Fibroblast of villous mesenchyme (primary cell): ENCODE results near the gene CCDC77. TPM values are rescaled to one million over a fixed set of nuclear protein-coding genes. Genes with fewer than 3 reads are reported as not detected.
A peak's percentile ranks its signal among the peaks of the same experiment; 100 is the strongest.
"Not testable (repeated sequence)": the region's sequence is repeated elsewhere in the genome, so short reads cannot be mapped to it uniquely, and the experiment has no call there.

Experiments
- DNase-seq: peaks from one replicate; pipeline ENCODE4 v3.0.0-alpha.2; 2010; ENCODE audit warnings: low read depth
- H3K4me3 ChIP-seq: 2 replicates; pipeline ENCODE4 v1.5.1; 2011; ENCODE audit warnings: low read depth, mild to moderate bottlenecking, low read length
- total RNA-seq: library from RNA; depleted of rRNA; stranded (reverse); fragments of >200 nt; gene quantifications from 2 replicates; pipeline ENCODE4 v1.2.3, GENCODE V29; 2012
- TF ChIP-seq, protein P1 (sequence below): IDR thresholded peaks from 2 replicates; pipeline ENCODE4 v1.5.1; 2012; ENCODE audit warnings: low read depth, mild to moderate bottlenecking, low read length; ENCODE audit not compliant: insufficient read depth

The CCDC77 gene
- total RNA-seq, 1 donor = 9.1 TPM

DNA sequence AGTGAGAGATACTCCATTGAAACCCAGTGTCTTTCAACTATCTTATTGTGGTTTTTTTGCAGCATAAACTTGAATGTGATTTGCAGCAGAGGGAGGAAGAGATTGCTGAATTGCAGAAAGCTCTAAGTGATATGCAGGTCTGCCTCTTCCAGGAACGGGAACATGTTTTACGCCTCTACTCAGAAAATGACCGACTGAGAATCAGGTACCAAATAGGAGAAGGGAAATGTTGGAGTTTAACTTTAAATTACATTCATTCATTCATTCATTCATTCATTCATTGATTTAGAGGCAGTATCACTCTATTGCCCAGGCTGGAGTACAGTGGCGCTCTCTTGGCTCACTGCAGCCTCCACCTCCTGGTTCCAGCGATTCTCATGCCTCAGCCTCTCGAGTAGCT is 17.0 kb downstream of the CCDC77 start:
- DNase-seq = no peak
- no peak overlapping the region for H3K4me3 ChIP-seq
- TF ChIP-seq, protein P1, sequence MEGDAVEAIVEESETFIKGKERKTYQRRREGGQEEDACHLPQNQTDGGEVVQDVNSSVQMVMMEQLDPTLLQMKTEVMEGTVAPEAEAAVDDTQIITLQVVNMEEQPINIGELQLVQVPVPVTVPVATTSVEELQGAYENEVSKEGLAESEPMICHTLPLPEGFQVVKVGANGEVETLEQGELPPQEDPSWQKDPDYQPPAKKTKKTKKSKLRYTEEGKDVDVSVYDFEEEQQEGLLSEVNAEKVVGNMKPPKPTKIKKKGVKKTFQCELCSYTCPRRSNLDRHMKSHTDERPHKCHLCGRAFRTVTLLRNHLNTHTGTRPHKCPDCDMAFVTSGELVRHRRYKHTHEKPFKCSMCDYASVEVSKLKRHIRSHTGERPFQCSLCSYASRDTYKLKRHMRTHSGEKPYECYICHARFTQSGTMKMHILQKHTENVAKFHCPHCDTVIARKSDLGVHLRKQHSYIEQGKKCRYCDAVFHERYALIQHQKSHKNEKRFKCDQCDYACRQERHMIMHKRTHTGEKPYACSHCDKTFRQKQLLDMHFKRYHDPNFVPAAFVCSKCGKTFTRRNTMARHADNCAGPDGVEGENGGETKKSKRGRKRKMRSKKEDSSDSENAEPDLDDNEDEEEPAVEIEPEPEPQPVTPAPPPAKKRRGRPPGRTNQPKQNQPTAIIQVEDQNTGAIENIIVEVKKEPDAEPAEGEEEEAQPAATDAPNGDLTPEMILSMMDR = no peak

DNA sequence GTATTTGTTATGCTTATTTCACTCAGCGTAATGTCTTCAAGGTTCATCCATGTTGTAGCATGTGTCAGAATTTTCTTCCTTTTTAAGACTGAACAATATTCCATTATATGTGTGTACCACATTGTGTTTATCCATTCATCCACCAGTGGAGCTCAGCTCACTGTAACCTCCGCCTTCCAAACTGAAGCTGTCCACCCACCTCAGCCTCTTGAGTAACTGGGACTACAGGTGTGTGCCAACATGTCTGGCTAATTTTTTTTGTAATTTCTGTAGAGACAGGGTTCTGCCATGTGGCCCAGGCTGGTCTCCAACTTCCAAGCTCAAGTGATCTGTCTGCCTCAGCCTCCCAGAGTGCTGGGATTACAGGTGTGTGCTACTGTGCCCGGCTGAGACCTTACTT is 21.1 kb downstream of the CCDC77 start:
- no peak for DNase-seq
- no peak overlapping the region for H3K4me3 ChIP-seq
- TF ChIP-seq, protein P1 = no peak

DNA sequence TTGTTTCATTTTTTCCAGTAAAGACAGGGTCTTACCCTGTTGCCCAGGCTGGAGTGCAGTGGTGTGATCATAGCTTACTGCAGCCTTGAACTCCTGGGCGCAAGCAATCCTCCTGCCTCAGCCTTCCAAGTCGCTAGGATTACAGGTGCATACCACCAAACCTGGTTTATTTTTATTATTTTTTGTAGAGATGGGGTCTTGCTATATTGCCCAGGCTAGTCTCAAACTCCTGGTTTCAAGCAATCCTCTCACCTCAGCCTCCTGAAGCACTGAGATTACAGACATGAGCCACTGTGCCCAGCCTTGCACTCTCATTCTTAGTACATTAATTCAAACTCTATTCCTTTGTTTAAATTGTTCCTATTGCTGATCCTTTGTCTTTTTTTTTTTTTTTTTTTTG is 34.3 kb downstream of the CCDC77 start:
- not testable (repeated sequence) for H3K4me3 ChIP-seq, DNase-seq

DNA sequence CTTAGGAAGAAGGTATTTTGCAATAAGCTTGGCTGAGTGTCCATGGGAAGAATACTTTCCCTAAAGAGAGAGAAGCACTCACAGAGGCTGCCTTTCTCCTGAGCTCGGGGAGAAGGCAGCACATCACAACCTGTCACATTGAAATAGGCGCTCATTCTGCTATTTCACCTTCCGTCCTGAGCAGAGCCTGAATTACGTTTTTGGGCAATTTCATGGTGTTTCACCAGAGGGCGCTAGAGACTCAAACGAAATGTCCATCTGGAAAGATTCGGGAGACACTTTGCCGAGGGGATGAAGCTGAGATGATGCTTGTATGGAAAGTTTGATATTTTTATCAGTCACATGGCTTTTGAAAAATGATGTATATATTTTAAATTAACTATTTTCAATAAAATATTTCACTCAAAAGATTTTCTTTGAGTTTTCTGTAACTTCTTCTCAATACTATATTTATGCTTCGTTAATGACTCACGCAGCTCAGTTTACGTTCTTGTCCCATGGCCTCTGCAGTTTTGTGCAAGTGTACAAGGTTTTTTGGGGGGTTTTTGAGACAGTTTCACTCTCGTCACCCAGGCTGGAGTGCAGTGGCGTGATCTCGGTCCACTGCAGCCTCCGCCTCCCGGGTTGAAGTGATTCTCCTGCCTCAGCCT is 40.9 kb downstream of the CCDC77 start:
- TF ChIP-seq, protein P1 = peak; percentile 86
- peak; percentile 49 for DNase-seq
- H3K4me3 ChIP-seq = no peak overlapping the region

DNA sequence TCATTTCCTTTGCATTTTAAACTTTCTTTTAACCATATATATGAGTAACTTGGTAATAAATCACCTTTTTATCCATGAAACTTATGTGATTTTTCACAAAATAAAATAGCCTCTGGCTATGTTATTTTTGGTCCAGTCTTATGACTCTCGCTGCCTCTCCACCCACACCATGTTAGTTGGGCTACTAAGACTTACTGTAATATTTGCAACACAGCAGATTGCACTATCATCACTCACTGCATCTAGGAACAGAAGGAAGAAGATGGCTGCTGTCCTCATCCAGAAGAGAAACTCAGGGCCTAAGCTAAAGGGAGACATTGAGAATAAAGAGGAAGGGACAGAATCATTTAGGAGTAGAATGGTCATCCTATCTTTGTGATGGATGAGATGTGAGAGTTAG is 45.7 kb downstream of the CCDC77 start:
- TF ChIP-seq, protein P1 = no peak
- H3K4me3 ChIP-seq = no peak overlapping the region
- no peak for DNase-seq

DNA sequence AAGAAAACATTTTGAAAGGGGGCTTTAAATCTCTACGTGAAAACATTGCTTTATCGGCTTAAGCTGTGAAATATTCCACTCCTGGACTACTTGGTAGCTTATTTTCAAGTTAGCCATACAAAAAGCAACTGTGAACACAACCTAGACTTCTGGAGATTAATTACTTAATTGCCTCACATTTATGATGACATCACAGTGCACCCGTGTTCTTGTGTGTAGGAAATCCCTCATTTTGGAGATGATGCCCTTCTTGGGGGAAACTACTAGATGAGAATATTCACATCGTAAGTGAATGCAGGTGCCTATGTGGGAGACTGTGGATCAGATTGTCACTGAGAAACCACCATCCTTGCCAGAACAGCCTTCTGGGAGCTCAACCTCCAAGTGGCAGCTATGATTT is 47.8 kb downstream of the CCDC77 start:
- no peak overlapping the region for H3K4me3 ChIP-seq
- no peak for DNase-seq
- TF ChIP-seq, protein P1 = no peak

DNA sequence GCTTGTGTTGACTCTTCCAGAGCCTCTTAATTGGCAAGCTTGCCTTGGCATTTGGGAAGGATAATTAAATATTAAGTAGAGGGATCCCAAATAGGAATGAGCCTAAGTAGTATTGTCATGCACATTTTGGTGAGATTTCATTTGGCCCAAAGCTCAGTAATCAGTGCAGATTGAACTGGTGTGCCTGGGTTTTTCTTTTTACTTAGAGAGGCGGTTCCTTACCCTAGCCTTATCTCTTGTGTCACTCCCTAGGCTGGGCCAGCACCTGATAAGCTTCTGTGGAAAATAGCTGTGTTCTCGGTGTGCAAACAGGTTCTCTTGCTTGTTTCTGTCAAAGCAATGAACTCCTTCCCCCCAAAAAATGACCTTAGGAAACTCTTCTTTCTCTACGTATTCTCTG is 49.0 kb downstream of the CCDC77 start:
- no peak overlapping the region for H3K4me3 ChIP-seq
- no peak for DNase-seq
- TF ChIP-seq, protein P1 = no peak
